GM12878 (cell line): ENCODE measurements around the gene MEGF6. TPM values are rescaled to one million over a fixed set of nuclear protein-coding genes. Genes with fewer than 3 reads are reported as not detected.

Source experiments
- ATAC-seq: fragments of 200-7000 bp; cut with Tn5 transposase; 3 replicates; pipeline ENCODE4 v1.9.1; 2020; ENCODE audit warnings: mild to moderate bottlenecking, moderate library complexity
- BruUV-seq: library from RNA; stranded (reverse); fragments of 400-500 nt; replicated peaks from 2 replicates; lab custom pipeline; 2021; lab: Mats Ljungman, UMichigan
- CTCF ChIA-PET: fragments of 300-600 bp; sonication (Branson Sonifier 250); formaldehyde crosslinking; extraction: SDS; loops from one replicate; lab custom pipeline; 2021; ENCODE audit warnings: inconsistent platforms; lab: Yijun Ruan, JAX
- POLR2A ChIA-PET: fragments of 350-600 bp; formaldehyde crosslinking; extraction: SDS; loops from one replicate; lab custom pipeline; 2021; ENCODE audit warnings: inconsistent platforms; lab: Charles Lee
- RAD21 ChIA-PET: fragments of 300-600 bp; sonication (Branson Sonifier 250); formaldehyde crosslinking; loops from one replicate; lab custom pipeline; 2023; ENCODE audit warnings: antibody characterized with exemption; ENCODE audit not compliant: unreplicated experiment; lab: Charles Lee
- SMC1A ChIA-PET: fragments of 300-600 bp; sonication (Branson Sonifier 250); formaldehyde crosslinking; loops from one replicate; lab custom pipeline; 2023; ENCODE audit not compliant: unreplicated experiment, uncharacterized antibody; lab: Charles Lee
- DNase-seq: peaks from one replicate; pipeline ENCODE4 v3.0.0-alpha.2; 2011; ENCODE audit warnings: low read depth, low spot score
- FAIRE-seq: peaks from 3 replicates; lab custom pipeline; 2011; peaks lifted over from hg19 to GRCh38; lab: Jason Lieb, UNC
- H2AFZ ChIP-seq: 2 replicates; pipeline ENCODE4 v1.6.0; 2011; ENCODE audit warnings: low read depth, low read length, control low read depth; ENCODE audit not compliant: control insufficient read depth
- H3K27ac ChIP-seq: 2 replicates; pipeline ENCODE4 v1.5.1; 2011; ENCODE audit warnings: control low read depth; ENCODE audit not compliant: control insufficient read depth, insufficient read depth
- H3K27me3 ChIP-seq, 2 experiments: replicated peaks in 1 of 2; 2 replicates each; pipeline versions ENCODE4 v1.6.0 to v1.6.1; 2011; ENCODE audit warnings: low read length in 1 of 2; ENCODE audit not compliant: control insufficient read depth in 2 of 2, insufficient read depth in 2 of 2
- H3K36me3 ChIP-seq, 2 experiments: 2 replicates each; pipeline ENCODE4 v1.5.1; 2011; ENCODE audit warnings: low read length in 1 of 2; ENCODE audit not compliant: control insufficient read depth in 2 of 2, insufficient read depth in 2 of 2
- H3K4me1 ChIP-seq: 2 replicates; pipeline ENCODE4 v1.6.1; 2011; ENCODE audit warnings: mild to moderate bottlenecking, low read length, moderate library complexity, mixed read lengths; ENCODE audit not compliant: control insufficient read depth, insufficient read depth
- H3K4me2 ChIP-seq: 2 replicates; pipeline ENCODE4 v1.6.0; 2011; ENCODE audit warnings: control low read depth; ENCODE audit not compliant: control insufficient read depth, insufficient read depth
- H3K4me3 ChIP-seq: fragments of 200-600 bp; sonication (generic); 2 replicates; pipeline ENCODE4 v1.5.1; 2016
- H3K79me2 ChIP-seq: 2 replicates; pipeline ENCODE4 v1.6.0; 2011; ENCODE audit warnings: low read length; ENCODE audit not compliant: control insufficient read depth, insufficient read depth
- H3K9ac ChIP-seq: 2 replicates; pipeline ENCODE4 v1.8.0; 2011; ENCODE audit warnings: low read length, control low read depth, mixed read lengths; ENCODE audit not compliant: control insufficient read depth, insufficient read depth
- H3K9me3 ChIP-seq: replicated peaks from 3 replicates; pipeline ENCODE4 v1.5.1; 2011; ENCODE audit warnings: mild to moderate bottlenecking, low read length; ENCODE audit not compliant: control insufficient read depth, insufficient read depth
- H4K20me1 ChIP-seq: 2 replicates; pipeline ENCODE4 v1.6.0; 2011; ENCODE audit not compliant: control insufficient read depth, insufficient read depth
- BACH1 ChIP-seq: fragments of 450-650 bp; IDR thresholded peaks from 2 replicates; pipeline ENCODE4 v1.6.1; 2017; ENCODE audit warnings: mild to moderate bottlenecking, borderline replicate concordance
- CBX5 ChIP-seq: sonication (generic); IDR thresholded peaks from 2 replicates; pipeline ENCODE4 v1.6.1; 2016; ENCODE audit warnings: low read depth, moderate library complexity, mild to moderate bottlenecking, inconsistent platforms
- CHD1 ChIP-seq: IDR thresholded peaks from 2 replicates; pipeline ENCODE4 v1.6.1; 2012; ENCODE audit warnings: low read depth, low read length, improper control_type of control experiment
- IRF4 ChIP-seq: IDR thresholded peaks from 2 replicates; pipeline ENCODE4 v1.6.1; 2011; ENCODE audit warnings: low read depth, low read length
- MYC ChIP-seq: IDR thresholded peaks from 2 replicates; pipeline ENCODE4 v1.6.1; 2011; ENCODE audit warnings: mild to moderate bottlenecking, low read length, moderate library complexity, inconsistent platforms; ENCODE audit not compliant: insufficient read depth, insufficient replicate concordance, insufficient read length, severe bottlenecking
- RUNX3 ChIP-seq: IDR thresholded peaks from 2 replicates; pipeline ENCODE4 v1.6.1; 2012; ENCODE audit warnings: low read length, inconsistent platforms
- SUPT20H ChIP-seq: IDR thresholded peaks from 2 replicates; pipeline ENCODE4 v1.6.1; 2011; ENCODE audit warnings: low read depth, mild to moderate bottlenecking, low read length, moderate library complexity, borderline replicate concordance; ENCODE audit not compliant: control insufficient read depth
- YY1 ChIP-seq: IDR thresholded peaks from 2 replicates; pipeline ENCODE4 v1.6.1; 2011; ENCODE audit warnings: low read depth, mild to moderate bottlenecking, low read length
- ZNF207 ChIP-seq: fragments of 450-650 bp; IDR thresholded peaks from 2 replicates; pipeline ENCODE4 v1.6.1; 2014; ENCODE audit warnings: antibody characterized with exemption, mild to moderate bottlenecking, borderline replicate concordance
- WGBS: methylation state at CpG from one replicate; pipeline ENCODE4 v1.1.6; 2016; ENCODE audit warnings: low lambda C conversion rate; ENCODE audit not compliant: insufficient replicate concordance, insufficient coverage; ENCODE audit errors: missing lambda C conversion rate; 5-methylcytosine and 5-hydroxymethylcytosine counted together
- in situ Hi-C: fragments of 300-500 bp; cut with MboI; formaldehyde crosslinking; loops from 9 replicates; pipeline ENCODE4 v1.14.3; 2018; ENCODE audit warnings: mixed read lengths
- intact Hi-C: fragments of 100-400 bp; cut with micrococcal nuclease; formaldehyde crosslinking; loops from one replicate; pipeline ENCODE4 v1.14.2; 2022; ENCODE audit not compliant: unreplicated experiment
- polyA plus RNA-seq, 11 experiments: library from polyadenylated mRNA; depleted of rRNA in 4 of 11; unstranded in 6 of 11; stranded (reverse) in 5 of 11; fragments of >200 nt; fragmentation: Nextera tagmentation in 4 of 11; fragmentation: Illumina TruSeq in 1 of 11; extraction: Ambion mirVana in 4 of 11; extraction: Trizol in 1 of 11; gene quantifications; 1 replicate in 1 of 11; 2 replicates in 10 of 11; pipeline versions ENCODE4 v1.2.1 to v1.2.3, GENCODE V29; 2011 to 2016; ENCODE audit warnings: inconsistent platforms in 2 of 11, missing spikeins in 2 of 11, low read depth in 1 of 11
- total RNA-seq, 4 experiments: library from RNA; depleted of rRNA in 3 of 4; stranded (reverse); fragments of >200 nt in 3 of 4; fragmentation: Illumina TruSeq in 1 of 4; extraction: Trizol in 1 of 4; gene quantifications; 2 replicates each; pipeline versions ENCODE4 v1.2.1 to v1.2.3, GENCODE V29; 2013 to 2021
- TF ChIP-seq, protein P1 (sequence below): fragments of 150-350 bp; IDR thresholded peaks from 2 replicates; pipeline ENCODE4 v1.6.1; 2014; ENCODE audit warnings: mild to moderate bottlenecking, low read depth, low read length

The MEGF6 gene
- total and polyA plus RNA-seq, 10 of the 15 experiments (the other 5 are each of a cell fraction or from before 2014, with no cell fraction given): 0.03 to 0.41 TPM; not detected in 8

DNA sequence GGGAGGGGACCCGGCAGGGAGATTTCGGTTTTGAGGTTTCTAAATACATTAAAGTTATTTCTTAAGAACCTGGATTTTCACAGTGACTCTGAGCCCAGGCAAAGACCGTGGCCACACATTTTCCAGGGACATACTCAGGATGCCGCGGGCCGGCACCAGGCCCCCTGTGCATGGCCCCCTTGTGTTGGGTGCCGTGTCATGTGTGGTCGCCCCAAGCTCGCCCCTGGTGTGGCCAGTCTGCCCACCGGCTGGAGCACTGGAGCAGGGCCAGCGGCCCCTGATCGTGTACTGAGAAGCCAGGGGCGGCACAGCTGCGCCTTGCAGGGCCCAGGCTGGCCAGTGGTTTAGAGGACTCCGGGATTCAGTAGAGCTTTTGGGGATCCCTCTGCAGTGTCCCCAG is 130.3 kb downstream of the MEGF6 start:
- SMC1A ChIA-PET: no interaction called here
- no peak for TF ChIP-seq CHD1
- TF ChIP-seq MYC: no peak
- no peak for TF ChIP-seq ZNF207
- TF ChIP-seq CBX5: no peak
- TF ChIP-seq SUPT20H: no peak
- TF ChIP-seq YY1: no peak
- no peak for TF ChIP-seq BACH1
- TF ChIP-seq, protein P1, sequence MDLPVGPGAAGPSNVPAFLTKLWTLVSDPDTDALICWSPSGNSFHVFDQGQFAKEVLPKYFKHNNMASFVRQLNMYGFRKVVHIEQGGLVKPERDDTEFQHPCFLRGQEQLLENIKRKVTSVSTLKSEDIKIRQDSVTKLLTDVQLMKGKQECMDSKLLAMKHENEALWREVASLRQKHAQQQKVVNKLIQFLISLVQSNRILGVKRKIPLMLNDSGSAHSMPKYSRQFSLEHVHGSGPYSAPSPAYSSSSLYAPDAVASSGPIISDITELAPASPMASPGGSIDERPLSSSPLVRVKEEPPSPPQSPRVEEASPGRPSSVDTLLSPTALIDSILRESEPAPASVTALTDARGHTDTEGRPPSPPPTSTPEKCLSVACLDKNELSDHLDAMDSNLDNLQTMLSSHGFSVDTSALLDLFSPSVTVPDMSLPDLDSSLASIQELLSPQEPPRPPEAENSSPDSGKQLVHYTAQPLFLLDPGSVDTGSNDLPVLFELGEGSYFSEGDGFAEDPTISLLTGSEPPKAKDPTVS: no peak
- no peak for TF ChIP-seq RUNX3
- no peak for TF ChIP-seq IRF4
- TF ChIP-seq, all 136 proteins: peak for 0
- CTCF ChIA-PET: interaction anchor here (1.2 kb wide), 1 partner anchor 28 kb away, joined by 5 read pairs; no protein-coding TSS in a partner anchor
- H3K9me3 ChIP-seq: no peaks in the 10 kb centered on the region
- ATAC-seq (no peak), FAIRE-seq (no peak), DNase-seq (no peak)
- intact Hi-C loops (no loop called here), in situ Hi-C loops (loop anchor here (10.0 kb wide), 1 partner anchor 144 kb away; the partner anchor contains the start of gene TPRG1L)
- H3K4me2 ChIP-seq: no peak overlapping the region
- POLR2A ChIA-PET: no interaction called here
- H3K9ac ChIP-seq: no peak overlapping the region
- no peaks in the 10 kb centered on the region for H3K4me1 ChIP-seq
- no peak overlapping the region for H2AFZ ChIP-seq
- no peak overlapping the region for H3K4me3 ChIP-seq
- RAD21 ChIA-PET: interaction anchor here (0.7 kb wide), 1 partner anchor 297 kb away, joined by 3 read pairs; no protein-coding TSS in a partner anchor
- no peak overlapping the region for H3K27ac ChIP-seq
- no peaks in the 10 kb centered on the region for H3K36me3 ChIP-seq
- 30% methylated on average over 15 of the region's 15 CpGs for WGBS
- no peaks in the 10 kb centered on the region for H3K27me3 ChIP-seq
- no peaks in the 10 kb centered on the region for H3K79me2 ChIP-seq
- BruUV-seq: no TSS peak
- H4K20me1 ChIP-seq: no peaks in the 10 kb centered on the region
